ENCODE results near the gene ENAH. TPM values are rescaled to one million over a fixed set of nuclear protein-coding genes. Genes with fewer than 3 reads are reported as not detected.

The ENAH gene
- total RNA-seq, 4 donors from 2014 or later: 31.4 to 56.3 (median 45.3) TPM

GRCh38 chr1:225448146-225448805 lies 204.6 kb downstream of the ENAH start:
- Histone ChIP-seq H3K4me1 (peaks cover 0 to 48% (median 22%) of the 10 kb centered on the region in 4 donors), H3K27ac (peak overlapping the region in 3 of 4 donors; percentile 66 to 77 (median 68)), H3K9me3 (no peaks in the 10 kb centered on the region), H3K27me3 (no peaks in the 10 kb centered on the region), H3K4me3 (no peak overlapping the region), H3K36me3 (no peaks in the 10 kb centered on the region)
- TF ChIP-seq EP300 (IDR thresholded peaks at IDR 0.05) (no peak), CTCF (IDR thresholded peaks at IDR 0.05) (no peak), POLR2A (IDR thresholded peaks at IDR 0.05) (no peak)
- 31 to 34% methylated on average over 9 of the region's 9 CpGs for WGBS, 2 donors
- DNase-seq (ENCODE audit: low spot score in 2 of 2): peak in 1 of 2 donors; percentile 10

GRCh38 chr1:225447650-225448089 lies 205.3 kb downstream of the ENAH start:
- TF ChIP-seq POLR2A (IDR thresholded peaks at IDR 0.05) (no peak), EP300 (IDR thresholded peaks at IDR 0.05) (peak in 1 of 2 donors; percentile 4), CTCF (IDR thresholded peaks at IDR 0.05) (no peak)
- Histone ChIP-seq H3K27me3 (no peaks in the 10 kb centered on the region), H3K9me3 (no peaks in the 10 kb centered on the region), H3K36me3 (no peaks in the 10 kb centered on the region), H3K4me3 (peak overlapping the region in 1 of 4 donors; percentile 0), H3K27ac (peak overlapping the region in 3 of 4 donors; percentile 66 to 77 (median 68)), H3K4me1 (peaks cover 0 to 48% (median 22%) of the 10 kb centered on the region in 4 donors)
- peak; percentile 15 to 45 for DNase-seq (ENCODE audit: low spot score in 2 of 2)
- WGBS, 2 donors: 7 to 20% methylated on average over 8 of the region's 8 CpGs

- Histone ChIP-seq H3K27ac (peak overlapping the region in 3 of 4 donors; percentile 66 to 77 (median 68)), H3K27me3 (no peaks in the 10 kb centered on the region), H3K9me3 (no peaks in the 10 kb centered on the region), H3K36me3 (no peaks in the 10 kb centered on the region), H3K4me3 (no peak overlapping the region), H3K4me1 (peaks cover 0 to 48% (median 22%) of the 10 kb centered on the region in 4 donors)
- WGBS, 2 donors: 61 to 73% methylated on average over 9 of the region's 9 CpGs
- no peak for TF ChIP-seq POLR2A (IDR thresholded peaks at IDR 0.05)
- no peak for TF ChIP-seq EP300 (IDR thresholded peaks at IDR 0.05)
- no peak for TF ChIP-seq CTCF (IDR thresholded peaks at IDR 0.05)
- DNase-seq (ENCODE audit: low spot score in 2 of 2): no peak
Measured at GRCh38 chr1:225446981-225447615, 205.8 kb downstream of the ENAH start.

- WGBS, 2 donors: 77 to 81% methylated on average over 4 to 7 of the region's 7 CpGs
- no peaks in the 10 kb centered on the region for H3K36me3 ChIP-seq
- no peak for TF ChIP-seq EP300 (IDR thresholded peaks at IDR 0.05)
- no peak for TF ChIP-seq CTCF (IDR thresholded peaks at IDR 0.05)
- TF ChIP-seq POLR2A (IDR thresholded peaks at IDR 0.05): no peak
- no peak overlapping the region for H3K4me3 ChIP-seq
- peaks cover 0 to 48% (median 22%) of the 10 kb centered on the region in 4 donors for H3K4me1 ChIP-seq
- no peaks in the 10 kb centered on the region for H3K27me3 ChIP-seq
- peak in 1 of 2 donors; percentile 3 for DNase-seq (ENCODE audit: low spot score in 2 of 2)
- H3K9me3 ChIP-seq: no peaks in the 10 kb centered on the region
- H3K27ac ChIP-seq: peak overlapping the region in 3 of 4 donors; percentile 66 to 77 (median 68)
Measured at GRCh38 chr1:225446595-225446960, 206.3 kb downstream of the ENAH start.
